ENCODE results near the gene OSMR. TPM values are rescaled to one million over a fixed set of nuclear protein-coding genes. Genes with fewer than 3 reads are reported as not detected.
"Not testable (repeated sequence)": the region's sequence is repeated elsewhere in the genome, so short reads cannot be mapped to it uniquely, and the experiment has no call there.

The OSMR gene
- total RNA-seq, 3 donors from 2014 or later, result 3.3 to 24.9 (median 13.0) TPM

GRCh38 chr5:38858839-38859238, 13.0 kb downstream of the OSMR start:
- peaks cover 11% of the 10 kb centered on the region for H3K9me3 ChIP-seq
- H3K4me3 ChIP-seq, result no peak overlapping the region
- ATAC-seq (no peak), DNase-seq (no peak)
- H3K4me1 ChIP-seq (ENCODE audit: low read depth), result no peaks in the 10 kb centered on the region
- intact Hi-C loops (cut with DNase I, micrococcal nuclease), result no loop called here
- no peaks in the 10 kb centered on the region for H3K36me3 ChIP-seq (ENCODE audit: low read depth)
- TF ChIP-seq CTCF (IDR thresholded peaks at IDR 0.05), result no peak

GRCh38 chr5:38861986-38862770, 16.4 kb downstream of the OSMR start:
- DNase-seq; intact Hi-C loops (cut with DNase I, micrococcal nuclease); H3K36me3 ChIP-seq (ENCODE audit: low read depth); H3K4me3 ChIP-seq; H3K4me1 ChIP-seq (ENCODE audit: low read depth); ATAC-seq: not testable (repeated sequence)
- peaks cover 19% of the 10 kb centered on the region for H3K9me3 ChIP-seq

- H3K9me3 ChIP-seq, result peaks cover 14% of the 10 kb centered on the region
- no peak for ATAC-seq
- no peak overlapping the region for H3K4me3 ChIP-seq
- H3K4me1 ChIP-seq (ENCODE audit: low read depth), result no peaks in the 10 kb centered on the region
- TF ChIP-seq CTCF (IDR thresholded peaks at IDR 0.05), result no peak
- no peak for DNase-seq
- no peaks in the 10 kb centered on the region for H3K36me3 ChIP-seq (ENCODE audit: low read depth)
- intact Hi-C loops (cut with DNase I, micrococcal nuclease), result no loop called here
Measured at GRCh38 chr5:38866362-38867031, 20.7 kb downstream of the OSMR start.

GRCh38 chr5:38867032-38867398, 21.2 kb downstream of the OSMR start:
- TF ChIP-seq CTCF (IDR thresholded peaks at IDR 0.05), result no peak
- Histone ChIP-seq H3K36me3 (ENCODE audit: low read depth) (no peaks in the 10 kb centered on the region), H3K9me3 (peaks cover 14% of the 10 kb centered on the region), H3K4me1 (ENCODE audit: low read depth) (no peaks in the 10 kb centered on the region), H3K4me3 (no peak overlapping the region)
- DNase-seq (no peak), ATAC-seq (no peak)
- intact Hi-C loops (cut with DNase I, micrococcal nuclease), result no loop called here

- no peaks in the 10 kb centered on the region for H3K4me1 ChIP-seq (ENCODE audit: low read depth)
Measured at GRCh38 chr5:38867416-38867815, 21.6 kb downstream of the OSMR start.

More at GRCh38 chr5:38867416-38867815, 21.6 kb downstream of the OSMR start:
- intact Hi-C loops (cut with DNase I, micrococcal nuclease), result no loop called here
- H3K36me3 ChIP-seq (ENCODE audit: low read depth), result no peaks in the 10 kb centered on the region
- ATAC-seq, result no peak
- TF ChIP-seq CTCF (IDR thresholded peaks at IDR 0.05), result no peak
- H3K9me3 ChIP-seq, result peaks cover 14% of the 10 kb centered on the region
- no peak overlapping the region for H3K4me3 ChIP-seq
- no peak for DNase-seq
